Ramos (cell line): ENCODE measurements around the gene TNFSF13B.
"Not testable (repeated sequence)": the region's sequence is repeated elsewhere in the genome, so short reads cannot be mapped to it uniquely, and the experiment has no call there.

Experiments used
- in situ Hi-C: fragments of 300-500 bp; cut with MboI; formaldehyde crosslinking; loops from one replicate; pipeline ENCODE4 v1.14.3; 2022; ENCODE audit warnings: low sequenced_read_pairs; ENCODE audit not compliant: unreplicated experiment

The TNFSF13B gene

GRCh38 chr13:108276060-108276459, 6.5 kb downstream of the TNFSF13B start:
- in situ Hi-C loops = no loop called here

GRCh38 chr13:108278466-108278865, 8.9 kb downstream of the TNFSF13B start:
- in situ Hi-C loops = no loop called here

GRCh38 chr13:108281901-108282300, 12.4 kb downstream of the TNFSF13B start:
- in situ Hi-C loops = no loop called here

- in situ Hi-C loops = no loop called here
Observed at GRCh38 chr13:108283110-108283509, 13.6 kb downstream of the TNFSF13B start.

- in situ Hi-C loops = no loop called here
Observed at GRCh38 chr13:108288741-108289140, 19.2 kb downstream of the TNFSF13B start.

GRCh38 chr13:108289819-108290218, 20.3 kb downstream of the TNFSF13B start:
- in situ Hi-C loops = no loop called here

GRCh38 chr13:108297114-108297513, 27.6 kb downstream of the TNFSF13B start:
- in situ Hi-C loops = no loop called here

- in situ Hi-C loops = no loop called here
Observed at GRCh38 chr13:108302279-108302678, 32.8 kb downstream of the TNFSF13B start.

GRCh38 chr13:108304170-108305016, 34.9 kb downstream of the TNFSF13B start:
- in situ Hi-C loops = no loop called here

GRCh38 chr13:108305655-108306054, 36.1 kb downstream of the TNFSF13B start:
- in situ Hi-C loops = no loop called here

GRCh38 chr13:108306860-108307259, 37.3 kb downstream of the TNFSF13B start:
- in situ Hi-C loops = no loop called here

- in situ Hi-C loops = not testable (repeated sequence)
Observed at GRCh38 chr13:108311596-108311995, 42.1 kb downstream of the TNFSF13B start.

- in situ Hi-C loops = no loop called here
Observed at GRCh38 chr13:108313382-108313781, 43.9 kb downstream of the TNFSF13B start.

GRCh38 chr13:108315273-108315672, 45.8 kb downstream of the TNFSF13B start:
- in situ Hi-C loops = no loop called here

- in situ Hi-C loops = no loop called here
Observed at GRCh38 chr13:108315991-108316390, 46.5 kb downstream of the TNFSF13B start.

- in situ Hi-C loops = no loop called here
Observed at GRCh38 chr13:108316413-108316812, 46.9 kb downstream of the TNFSF13B start.

- in situ Hi-C loops = no loop called here
Observed at GRCh38 chr13:108322206-108322824, 52.8 kb downstream of the TNFSF13B start.

GRCh38 chr13:108323031-108323430, 53.5 kb downstream of the TNFSF13B start:
- in situ Hi-C loops = no loop called here

GRCh38 chr13:108325863-108326262, 56.3 kb downstream of the TNFSF13B start:
- in situ Hi-C loops = loop anchor here (25.0 kb wide), 1 partner anchor 561 kb away; no protein-coding TSS in a partner anchor

- in situ Hi-C loops = loop anchor here (25.0 kb wide), 1 partner anchor 561 kb away; no protein-coding TSS in a partner anchor
Observed at GRCh38 chr13:108326309-108326708, 56.8 kb downstream of the TNFSF13B start.

GRCh38 chr13:108328848-108329247, 59.3 kb downstream of the TNFSF13B start:
- in situ Hi-C loops = loop anchor here (25.0 kb wide), 1 partner anchor 558 kb away; no protein-coding TSS in a partner anchor
